ENCODE measurements around the gene FADS1.

FADS1 gene

DNA sequence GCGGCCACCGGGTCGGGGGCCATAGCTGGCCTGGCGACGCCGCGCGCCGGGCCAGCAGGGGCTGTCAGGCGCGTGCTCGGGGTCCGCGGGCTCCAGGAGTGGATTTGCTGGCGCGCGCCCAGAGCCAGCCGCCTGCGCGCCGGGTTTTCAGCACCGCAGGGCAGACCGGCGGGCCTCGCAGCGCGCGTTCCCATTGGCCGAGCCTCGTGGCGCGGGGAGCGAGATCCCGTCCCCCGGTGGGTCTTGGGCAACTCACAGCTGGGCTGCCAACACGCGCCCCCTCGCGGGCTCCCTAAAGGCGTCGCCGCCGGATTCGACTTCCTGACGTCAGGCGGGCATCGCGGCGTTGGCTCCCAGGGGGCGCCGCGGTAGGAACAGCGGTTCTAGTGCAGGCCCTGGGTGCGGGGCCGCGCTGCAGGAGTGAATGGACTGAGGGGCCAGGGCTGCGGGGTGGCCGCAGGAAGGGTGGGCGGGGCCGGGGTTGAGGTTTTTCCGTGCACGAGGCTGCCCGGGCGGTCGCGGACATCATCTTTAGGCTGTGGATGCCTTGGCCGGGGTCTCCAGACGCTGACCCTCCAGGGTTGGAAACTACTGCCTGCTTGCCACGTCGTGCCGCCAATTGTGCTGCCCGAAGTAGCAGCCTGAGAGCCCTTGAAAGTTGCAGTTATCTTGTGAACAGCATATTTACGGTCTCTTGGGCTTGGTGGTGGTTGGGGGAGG, at the start of gene FADS1:
TSS of gene FADS1 (minus strand) at position 268 of the 720 bp plus-strand sequence. CDS start at position 194, 74 bp downstream.
- H3K4me3 ChIP-seq (ENCODE audit: low read length): peak within 1 kb of the TSS; percentile 94
- peaks cover 3% of the 10 kb centered on the region for H3K36me3 ChIP-seq (ENCODE audit: control insufficient read depth, insufficient read depth, low read length)
- H3K27me3 ChIP-seq (ENCODE audit: control insufficient read depth, insufficient read depth, low read length): no peaks in the 10 kb centered on the region
- peaks cover 8% of the 10 kb centered on the region for H3K4me1 ChIP-seq (ENCODE audit: control insufficient read depth, insufficient read depth, low read length)
- H3K9ac ChIP-seq (ENCODE audit: low read length): peak within 1 kb of the TSS; percentile 76
- H3K27ac ChIP-seq (ENCODE audit: low read depth, low read length): peak within 1 kb of the TSS; percentile 88

- no peak overlapping the region for H3K4me3 ChIP-seq (ENCODE audit: low read length)
- no peak overlapping the region for H3K9ac ChIP-seq (ENCODE audit: low read length)
- H3K4me1 ChIP-seq (ENCODE audit: control insufficient read depth, insufficient read depth, low read length): no peaks in the 10 kb centered on the region
- no peaks in the 10 kb centered on the region for H3K36me3 ChIP-seq (ENCODE audit: control insufficient read depth, insufficient read depth, low read length)
- no peaks in the 10 kb centered on the region for H3K27me3 ChIP-seq (ENCODE audit: control insufficient read depth, insufficient read depth, low read length)
- no peak overlapping the region for H3K27ac ChIP-seq (ENCODE audit: low read depth, low read length)
These were observed 49.6 kb upstream of the FADS1 start for GRCh38 chr11:61866231-61866957.

GRCh38 chr11:61864814-61865775, 48.3 kb upstream of the FADS1 start:
- Histone ChIP-seq H3K27me3 (ENCODE audit: control insufficient read depth, insufficient read depth, low read length) (no peaks in the 10 kb centered on the region), H3K9ac (ENCODE audit: low read length) (no peak overlapping the region), H3K36me3 (ENCODE audit: control insufficient read depth, insufficient read depth, low read length) (no peaks in the 10 kb centered on the region), H3K4me1 (ENCODE audit: control insufficient read depth, insufficient read depth, low read length) (no peaks in the 10 kb centered on the region), H3K4me3 (ENCODE audit: low read length) (no peak overlapping the region), H3K27ac (ENCODE audit: low read depth, low read length) (no peak overlapping the region)

DNA sequence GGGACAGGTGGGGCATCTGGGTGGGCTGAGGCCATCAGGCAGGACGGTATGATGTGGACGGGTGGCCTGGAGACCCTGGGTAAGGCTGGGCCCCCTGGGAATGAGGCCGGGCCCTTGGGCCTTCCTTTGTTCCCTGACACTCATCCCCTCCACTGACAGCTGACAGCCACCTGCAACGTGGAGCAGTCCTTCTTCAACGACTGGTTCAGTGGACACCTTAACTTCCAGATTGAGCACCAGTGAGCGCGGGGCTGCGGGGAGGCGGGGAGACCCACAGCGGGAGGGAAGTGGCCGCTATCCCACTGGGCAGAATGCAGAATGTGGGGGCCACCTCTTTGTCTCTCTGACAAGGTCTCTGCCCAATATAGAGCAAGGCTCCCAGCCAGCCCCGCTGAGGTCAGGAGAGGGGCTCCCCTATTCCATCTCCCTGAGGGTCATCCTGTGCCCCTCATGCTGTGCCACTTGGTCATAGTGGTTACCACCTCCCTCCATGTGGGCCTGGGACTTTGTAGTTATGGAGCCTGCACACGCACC, 46.8 kb upstream of the FADS1 start:
- Histone ChIP-seq H3K27me3 (ENCODE audit: control insufficient read depth, insufficient read depth, low read length) (no peaks in the 10 kb centered on the region), H3K36me3 (ENCODE audit: control insufficient read depth, insufficient read depth, low read length) (no peaks in the 10 kb centered on the region), H3K4me3 (ENCODE audit: low read length) (no peak overlapping the region), H3K9ac (ENCODE audit: low read length) (no peak overlapping the region), H3K4me1 (ENCODE audit: control insufficient read depth, insufficient read depth, low read length) (no peaks in the 10 kb centered on the region), H3K27ac (ENCODE audit: low read depth, low read length) (no peak overlapping the region)

DNA sequence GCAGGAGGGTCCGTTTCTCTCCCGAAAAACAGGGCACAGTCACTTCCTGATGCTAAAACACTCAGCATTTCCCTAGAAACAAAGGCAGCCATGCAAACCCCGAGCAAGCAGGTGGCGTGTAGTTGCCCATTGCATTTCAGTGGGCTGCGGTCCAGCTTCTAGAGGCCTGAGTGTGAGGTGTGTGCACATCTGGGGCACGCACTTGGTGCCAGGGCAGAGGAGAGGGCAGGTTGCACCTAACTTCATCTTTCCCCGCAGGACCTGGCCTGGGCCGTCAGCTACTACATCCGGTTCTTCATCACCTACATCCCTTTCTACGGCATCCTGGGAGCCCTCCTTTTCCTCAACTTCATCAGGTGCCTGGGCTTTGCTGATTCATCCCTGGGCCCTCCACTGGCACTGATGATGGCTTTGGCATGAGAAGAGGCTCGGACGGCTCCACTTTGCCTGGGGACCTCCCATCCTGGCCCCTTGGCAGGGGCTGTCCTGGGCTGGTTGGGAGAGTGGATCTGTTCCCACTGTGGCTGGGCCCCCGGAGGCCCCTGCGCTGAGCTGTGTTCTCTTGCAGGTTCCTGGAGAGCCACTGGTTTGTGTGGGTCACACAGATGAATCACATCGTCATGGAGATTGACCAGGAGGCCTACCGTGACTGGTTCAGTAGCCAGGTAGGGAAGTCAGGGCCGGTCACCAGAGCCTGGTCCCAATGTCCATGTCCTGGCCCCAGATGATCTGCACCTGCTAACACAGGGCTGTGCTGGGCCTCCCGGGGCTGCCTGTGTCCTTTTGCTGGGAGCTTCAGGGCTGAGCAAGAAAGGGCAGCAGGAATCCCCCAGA, 46.1 kb upstream of the FADS1 start:
- no peaks in the 10 kb centered on the region for H3K4me1 ChIP-seq (ENCODE audit: control insufficient read depth, insufficient read depth, low read length)
- H3K4me3 ChIP-seq (ENCODE audit: low read length): no peak overlapping the region
- H3K27ac ChIP-seq (ENCODE audit: low read depth, low read length): no peak overlapping the region
- no peaks in the 10 kb centered on the region for H3K36me3 ChIP-seq (ENCODE audit: control insufficient read depth, insufficient read depth, low read length)
- no peak overlapping the region for H3K9ac ChIP-seq (ENCODE audit: low read length)
- H3K27me3 ChIP-seq (ENCODE audit: control insufficient read depth, insufficient read depth, low read length): no peaks in the 10 kb centered on the region

DNA sequence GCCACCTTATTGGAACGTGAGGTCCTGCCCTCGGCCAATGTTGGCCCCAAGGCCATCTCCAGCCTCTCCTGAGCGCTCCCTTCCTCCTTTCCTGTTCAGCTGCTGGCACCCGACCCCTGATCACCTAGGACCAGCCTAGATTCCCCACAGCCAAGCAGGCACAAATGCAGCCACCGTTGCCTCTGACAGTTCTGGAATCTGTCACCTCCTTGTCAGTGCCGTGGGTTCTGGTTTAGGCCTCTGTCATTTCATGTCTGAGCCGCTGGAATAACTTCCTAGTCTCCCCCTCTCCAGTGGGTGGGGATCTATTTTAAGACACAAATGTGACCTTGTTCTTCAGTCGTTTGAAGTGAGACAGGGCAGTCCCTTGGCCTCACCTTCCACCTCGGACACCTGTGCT, 44.8 kb upstream of the FADS1 start:
- Histone ChIP-seq H3K4me3 (ENCODE audit: low read length) (no peak overlapping the region), H3K27ac (ENCODE audit: low read depth, low read length) (no peak overlapping the region), H3K9ac (ENCODE audit: low read length) (no peak overlapping the region), H3K4me1 (ENCODE audit: control insufficient read depth, insufficient read depth, low read length) (no peaks in the 10 kb centered on the region), H3K27me3 (ENCODE audit: control insufficient read depth, insufficient read depth, low read length) (no peaks in the 10 kb centered on the region), H3K36me3 (ENCODE audit: control insufficient read depth, insufficient read depth, low read length) (no peaks in the 10 kb centered on the region)

DNA sequence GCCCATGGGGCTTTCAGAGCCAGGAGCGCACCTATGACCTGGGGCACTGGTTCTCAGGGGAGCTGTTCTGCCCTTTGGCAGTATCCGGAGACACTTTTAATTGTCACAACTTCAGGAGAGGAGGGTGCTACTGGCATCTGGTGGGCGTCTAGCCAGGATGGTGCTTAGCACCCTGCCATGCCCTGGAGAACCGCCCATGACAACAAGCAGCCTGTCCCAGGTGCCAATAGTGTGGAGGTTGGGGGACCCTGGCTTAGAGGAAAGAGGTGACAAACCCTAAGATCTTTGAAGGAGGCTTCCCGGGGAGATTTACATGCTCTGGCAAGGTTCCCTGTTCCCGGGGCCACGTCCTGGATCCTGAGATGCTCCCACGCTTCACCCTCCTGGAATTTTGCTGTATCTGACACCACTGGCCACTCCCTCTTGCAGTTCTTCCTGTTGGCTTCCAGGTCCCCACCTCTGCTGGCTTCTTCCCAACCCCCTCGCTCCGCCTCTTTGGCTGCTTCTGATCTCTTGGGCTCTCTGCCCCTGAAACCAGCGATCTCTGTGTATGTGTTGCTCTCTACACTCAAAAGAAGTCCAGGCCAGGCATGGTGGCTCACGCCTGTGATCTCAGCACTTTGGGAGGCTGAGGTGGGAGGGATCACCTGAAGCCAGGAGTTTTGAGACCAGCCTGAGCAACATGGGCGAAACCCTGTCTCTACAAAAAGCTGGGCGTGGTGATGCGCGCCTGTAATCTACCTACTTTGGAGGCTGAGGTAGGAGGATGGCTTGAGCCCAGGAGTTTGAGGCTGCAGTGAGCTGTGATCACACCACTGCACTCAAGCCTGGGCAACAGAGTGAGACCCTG, 43.5 kb upstream of the FADS1 start:
- no peaks in the 10 kb centered on the region for H3K36me3 ChIP-seq (ENCODE audit: control insufficient read depth, insufficient read depth, low read length)
- H3K4me3 ChIP-seq (ENCODE audit: low read length): no peak overlapping the region
- H3K27me3 ChIP-seq (ENCODE audit: control insufficient read depth, insufficient read depth, low read length): no peaks in the 10 kb centered on the region
- H3K4me1 ChIP-seq (ENCODE audit: control insufficient read depth, insufficient read depth, low read length): no peaks in the 10 kb centered on the region
- no peak overlapping the region for H3K9ac ChIP-seq (ENCODE audit: low read length)
- no peak overlapping the region for H3K27ac ChIP-seq (ENCODE audit: low read depth, low read length)

- peaks cover 3% of the 10 kb centered on the region for H3K36me3 ChIP-seq (ENCODE audit: control insufficient read depth, insufficient read depth, low read length)
- H3K4me1 ChIP-seq (ENCODE audit: control insufficient read depth, insufficient read depth, low read length): no peaks in the 10 kb centered on the region
- no peak overlapping the region for H3K9ac ChIP-seq (ENCODE audit: low read length)
- no peak overlapping the region for H3K4me3 ChIP-seq (ENCODE audit: low read length)
- H3K27me3 ChIP-seq (ENCODE audit: control insufficient read depth, insufficient read depth, low read length): peaks cover 2% of the 10 kb centered on the region
- H3K27ac ChIP-seq (ENCODE audit: low read depth, low read length): no peak overlapping the region
These were observed 39.3 kb upstream of the FADS1 start for GRCh38 chr11:61855939-61856680.

- H3K9ac ChIP-seq (ENCODE audit: low read length): no peak overlapping the region
- H3K27ac ChIP-seq (ENCODE audit: low read depth, low read length): no peak overlapping the region
- H3K4me1 ChIP-seq (ENCODE audit: control insufficient read depth, insufficient read depth, low read length): no peaks in the 10 kb centered on the region
- no peak overlapping the region for H3K4me3 ChIP-seq (ENCODE audit: low read length)
- H3K27me3 ChIP-seq (ENCODE audit: control insufficient read depth, insufficient read depth, low read length): peaks cover 2% of the 10 kb centered on the region
- peaks cover 3% of the 10 kb centered on the region for H3K36me3 ChIP-seq (ENCODE audit: control insufficient read depth, insufficient read depth, low read length)
These were observed 38.3 kb upstream of the FADS1 start for GRCh38 chr11:61854966-61855714.
